HepG2 (cell line): ENCODE results near the gene MCF2L. TPM values are rescaled to one million over a fixed set of nuclear protein-coding genes. Genes with fewer than 3 reads are reported as not detected.

ENCODE experiments used
- NCOA1 ChIP-seq: sonication (generic); formaldehyde crosslinking; IDR thresholded peaks from 2 replicates; pipeline ENCODE4 v1.9.0; 2021; ENCODE audit warnings: missing genetic modification reagents
- NONO ChIP-seq, 2 experiments: fragments of 450-650 bp in 1 of 2; sonication (generic) in 1 of 2; formaldehyde crosslinking in 1 of 2; IDR thresholded peaks in 1 of 2; conservative IDR thresholded peaks in 1 of 2; 2 replicates each; pipeline versions ENCODE4 v1.6.1 to v1.8.0; 2017 to 2022; ENCODE audit warnings: mild to moderate bottlenecking in 1 of 2, missing genetic modification reagents in 1 of 2, moderate library complexity in 1 of 2
- SIX1 ChIP-seq: sonication (generic); formaldehyde crosslinking; IDR thresholded peaks from 2 replicates; pipeline ENCODE4 v1.4.0; 2020; ENCODE audit warnings: missing genetic modification reagents, borderline replicate concordance
- SRSF1 ChIP-seq: fragments of 200-400 bp; formaldehyde crosslinking; optimal IDR thresholded peaks from 2 replicates; pipeline ENCODE3; 2017; ENCODE audit warnings: mild to moderate bottlenecking, low read depth, low read length, moderate library complexity
- TARDBP ChIP-seq: sonication (generic); formaldehyde crosslinking; IDR thresholded peaks from 2 replicates; pipeline ENCODE4 v1.8.0; 2022; ENCODE audit warnings: mild to moderate bottlenecking, missing genetic modification reagents
- TEAD2 ChIP-seq: sonication (generic); formaldehyde crosslinking; IDR thresholded peaks from 2 replicates; pipeline ENCODE4 v1.9.0; 2021; ENCODE audit warnings: missing genetic modification reagents
- ZEB1 ChIP-seq: IDR thresholded peaks from 2 replicates; pipeline ENCODE4 v1.6.1; 2012; ENCODE audit warnings: mild to moderate bottlenecking, low read depth, inconsistent platforms; ENCODE audit not compliant: insufficient replicate concordance
- ZNF20 ChIP-seq: sonication (generic); formaldehyde crosslinking; IDR thresholded peaks from 2 replicates; pipeline ENCODE4 v1.4.0; 2020; ENCODE audit warnings: mild to moderate bottlenecking, moderate library complexity, missing genetic modification reagents
- ZNF432 ChIP-seq: sonication (generic); formaldehyde crosslinking; IDR thresholded peaks from 2 replicates; pipeline ENCODE4 v1.5.0; 2020; ENCODE audit warnings: missing genetic modification reagents, mild to moderate bottlenecking, borderline replicate concordance
- ZNF484 ChIP-seq: sonication (generic); formaldehyde crosslinking; IDR thresholded peaks from 2 replicates; pipeline ENCODE4 v1.5.1; 2020; ENCODE audit warnings: mild to moderate bottlenecking, low read depth, missing genetic modification reagents, borderline replicate concordance
- ZNF567 ChIP-seq: sonication (generic); formaldehyde crosslinking; IDR thresholded peaks from 2 replicates; pipeline ENCODE4 v1.8.1; 2023; ENCODE audit warnings: mild to moderate bottlenecking, missing genetic modification reagents, borderline replicate concordance
- polyA plus RNA-seq, 8 experiments: library from polyadenylated mRNA; depleted of rRNA in 3 of 8; stranded (reverse) in 7 of 8; unstranded in 1 of 8; fragments of >200 nt; fragmentation: Illumina TruSeq in 4 of 8; extraction: Trizol in 4 of 8; gene quantifications; 2 replicates each; pipeline versions ENCODE4 v1.2.1 to v1.2.3, GENCODE V29; 2011 to 2016; ENCODE audit warnings: low read depth in 4 of 8, missing spikeins in 1 of 8, mixed read lengths in 1 of 8; ENCODE audit not compliant: insufficient read depth in 1 of 8
- total RNA-seq, 5 experiments: library from RNA; depleted of rRNA; stranded (reverse); fragments of >200 nt; fragmentation: Illumina TruSeq; extraction: Trizol; gene quantifications; 2 replicates each; pipeline ENCODE4 v1.2.3, GENCODE V29; 2016; ENCODE audit warnings: low read depth in 1 of 5
- TF ChIP-seq, protein P1 (sequence below): sonication (generic); formaldehyde crosslinking; IDR thresholded peaks from 2 replicates; pipeline ENCODE4 v1.4.0; 2020; ENCODE audit warnings: missing genetic modification reagents, borderline replicate concordance

MCF2L gene
- total and polyA plus RNA-seq, 2 of the 13 experiments (the other 11 are each of a cell fraction or from before 2014, with no cell fraction given), result 19.4 to 28.4 TPM

DNA sequence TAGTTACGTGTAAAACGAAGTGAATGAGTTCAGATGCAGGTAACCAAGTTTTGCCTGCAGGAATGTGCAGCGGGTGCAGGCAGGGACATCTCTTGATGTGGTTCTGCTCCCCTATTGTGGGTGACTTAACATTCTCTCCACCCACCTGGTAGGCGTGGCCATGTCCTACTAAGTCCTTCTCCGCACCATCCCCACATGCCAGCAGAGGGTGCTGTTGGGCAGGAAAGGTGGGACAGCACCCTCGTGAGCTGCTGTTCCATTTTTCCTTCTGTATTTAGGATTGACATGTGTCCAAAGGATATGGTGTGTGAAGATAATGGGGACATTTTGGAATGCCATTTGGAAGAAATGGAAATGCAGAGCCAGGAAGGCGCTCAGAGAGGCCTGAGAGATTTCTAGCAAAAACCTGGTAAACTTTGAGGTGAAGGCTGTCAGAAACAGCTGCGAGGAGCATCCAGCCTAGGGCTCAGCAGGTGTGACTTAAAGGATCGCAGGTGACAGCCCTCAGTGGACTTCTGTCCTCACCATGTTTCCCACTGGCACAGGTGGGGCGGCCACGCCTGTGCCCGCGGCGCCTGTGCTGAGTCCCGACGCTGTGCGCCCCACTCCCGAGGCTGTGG, 26.2 kb upstream of the MCF2L start (continued):
- TF ChIP-seq, protein P1, sequence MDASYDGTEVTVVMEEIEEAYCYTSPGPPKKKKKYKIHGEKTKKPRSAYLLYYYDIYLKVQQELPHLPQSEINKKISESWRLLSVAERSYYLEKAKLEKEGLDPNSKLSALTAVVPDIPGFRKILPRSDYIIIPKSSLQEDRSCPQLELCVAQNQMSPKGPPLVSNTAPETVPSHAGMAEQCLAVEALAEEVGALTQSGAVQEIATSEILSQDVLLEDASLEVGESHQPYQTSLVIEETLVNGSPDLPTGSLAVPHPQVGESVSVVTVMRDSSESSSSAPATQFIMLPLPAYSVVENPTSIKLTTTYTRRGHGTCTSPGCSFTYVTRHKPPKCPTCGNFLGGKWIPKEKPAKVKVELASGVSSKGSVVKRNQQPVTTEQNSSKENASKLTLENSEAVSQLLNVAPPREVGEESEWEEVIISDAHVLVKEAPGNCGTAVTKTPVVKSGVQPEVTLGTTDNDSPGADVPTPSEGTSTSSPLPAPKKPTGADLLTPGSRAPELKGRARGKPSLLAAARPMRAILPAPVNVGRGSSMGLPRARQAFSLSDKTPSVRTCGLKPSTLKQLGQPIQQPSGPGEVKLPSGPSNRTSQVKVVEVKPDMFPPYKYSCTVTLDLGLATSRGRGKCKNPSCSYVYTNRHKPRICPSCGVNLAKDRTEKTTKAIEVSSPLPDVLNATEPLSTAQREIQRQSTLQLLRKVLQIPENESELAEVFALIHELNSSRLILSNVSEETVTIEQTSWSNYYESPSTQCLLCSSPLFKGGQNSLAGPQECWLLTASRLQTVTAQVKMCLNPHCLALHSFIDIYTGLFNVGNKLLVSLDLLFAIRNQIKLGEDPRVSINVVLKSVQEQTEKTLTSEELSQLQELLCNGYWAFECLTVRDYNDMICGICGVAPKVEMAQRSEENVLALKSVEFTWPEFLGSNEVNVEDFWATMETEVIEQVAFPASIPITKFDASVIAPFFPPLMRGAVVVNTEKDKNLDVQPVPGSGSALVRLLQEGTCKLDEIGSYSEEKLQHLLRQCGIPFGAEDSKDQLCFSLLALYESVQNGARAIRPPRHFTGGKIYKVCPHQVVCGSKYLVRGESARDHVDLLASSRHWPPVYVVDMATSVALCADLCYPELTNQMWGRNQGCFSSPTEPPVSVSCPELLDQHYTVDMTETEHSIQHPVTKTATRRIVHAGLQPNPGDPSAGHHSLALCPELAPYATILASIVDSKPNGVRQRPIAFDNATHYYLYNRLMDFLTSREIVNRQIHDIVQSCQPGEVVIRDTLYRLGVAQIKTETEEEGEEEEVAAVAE (CRISPR knock-in tag), result 0 out of 2 replicates have a peak, but pooled peaks have one; percentile 25
- TF ChIP-seq ZNF20 (CRISPR knock-in tag) (no peak), ZNF432 (CRISPR knock-in tag) (no peak), NCOA1 (no peak), SIX1 (no peak), NONO (IDR thresholded peaks at IDR 0.05) (no peak), NONO (CRISPR knock-in tag; conservative IDR thresholded peaks at IDR 0.05) (peak; percentile 45; the same call in 1 of the 2 replicates), SRSF1 (peak; percentile 12), ZNF567 (no peak), TARDBP (CRISPR knock-in tag) (no peak), TEAD2 (CRISPR knock-in tag) (no peak), ZEB1 (peak; percentile 64), ZNF484 (no peak)
